Fibroblast of lung (primary cell): Measurements from ENCODE around the gene SLC29A4.

Source experiments
- EZH2 ChIP-seq: IDR thresholded peaks from 2 replicates; pipeline ENCODE4 v1.5.1; 2012; ENCODE audit warnings: low read length, control low read depth, mild to moderate bottlenecking; ENCODE audit errors: missing control alignments
- TF ChIP-seq, protein P1 (sequence below), 2 donors: IDR thresholded peaks in 1 of 2; conservative IDR thresholded peaks in 1 of 2; 1 replicate in 1 of 2; 2 replicates in 1 of 2; pipeline ENCODE4 v1.5.1; 2011 to 2012; ENCODE audit warnings: low read length in 2 of 2, control low read depth in 1 of 2, inconsistent platforms in 1 of 2, low read depth in 1 of 2, mild to moderate bottlenecking in 1 of 2

DNA sequence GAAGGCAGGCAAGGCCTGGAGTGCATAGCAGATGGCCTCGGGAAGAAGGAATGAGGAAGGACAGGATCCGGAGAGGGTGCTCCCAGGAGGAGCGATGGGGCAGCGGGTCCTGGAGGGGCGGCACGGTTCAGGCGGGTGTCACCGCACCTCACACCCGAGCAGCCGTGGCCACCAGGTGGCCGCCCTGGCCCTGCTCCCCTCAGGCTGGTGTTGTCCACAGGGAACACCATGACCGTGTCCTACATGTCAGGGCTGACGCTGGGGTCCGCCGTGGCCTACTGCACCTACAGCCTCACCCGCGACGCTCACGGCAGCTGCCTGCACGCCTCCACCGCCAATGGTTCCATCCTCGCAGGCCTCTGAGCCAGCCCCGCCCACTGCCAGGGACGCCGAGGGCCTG, 19.8 kb downstream of the SLC29A4 start:
- TF ChIP-seq, protein P1, sequence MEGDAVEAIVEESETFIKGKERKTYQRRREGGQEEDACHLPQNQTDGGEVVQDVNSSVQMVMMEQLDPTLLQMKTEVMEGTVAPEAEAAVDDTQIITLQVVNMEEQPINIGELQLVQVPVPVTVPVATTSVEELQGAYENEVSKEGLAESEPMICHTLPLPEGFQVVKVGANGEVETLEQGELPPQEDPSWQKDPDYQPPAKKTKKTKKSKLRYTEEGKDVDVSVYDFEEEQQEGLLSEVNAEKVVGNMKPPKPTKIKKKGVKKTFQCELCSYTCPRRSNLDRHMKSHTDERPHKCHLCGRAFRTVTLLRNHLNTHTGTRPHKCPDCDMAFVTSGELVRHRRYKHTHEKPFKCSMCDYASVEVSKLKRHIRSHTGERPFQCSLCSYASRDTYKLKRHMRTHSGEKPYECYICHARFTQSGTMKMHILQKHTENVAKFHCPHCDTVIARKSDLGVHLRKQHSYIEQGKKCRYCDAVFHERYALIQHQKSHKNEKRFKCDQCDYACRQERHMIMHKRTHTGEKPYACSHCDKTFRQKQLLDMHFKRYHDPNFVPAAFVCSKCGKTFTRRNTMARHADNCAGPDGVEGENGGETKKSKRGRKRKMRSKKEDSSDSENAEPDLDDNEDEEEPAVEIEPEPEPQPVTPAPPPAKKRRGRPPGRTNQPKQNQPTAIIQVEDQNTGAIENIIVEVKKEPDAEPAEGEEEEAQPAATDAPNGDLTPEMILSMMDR (conservative IDR thresholded peaks at IDR 0.05 in 1 of 2, IDR thresholded peaks at IDR 0.05 in 1 of 2; ENCODE audit: low read depth in 1 of 2, low read length in 2 of 2), result no peak
- TF ChIP-seq EZH2, result no peak
